ENCODE measurements around the gene TCP11L1.
"Not testable (repeated sequence)": the region's sequence is repeated elsewhere in the genome, so short reads cannot be mapped to it uniquely, and the experiment has no call there.

Gene TCP11L1

DNA sequence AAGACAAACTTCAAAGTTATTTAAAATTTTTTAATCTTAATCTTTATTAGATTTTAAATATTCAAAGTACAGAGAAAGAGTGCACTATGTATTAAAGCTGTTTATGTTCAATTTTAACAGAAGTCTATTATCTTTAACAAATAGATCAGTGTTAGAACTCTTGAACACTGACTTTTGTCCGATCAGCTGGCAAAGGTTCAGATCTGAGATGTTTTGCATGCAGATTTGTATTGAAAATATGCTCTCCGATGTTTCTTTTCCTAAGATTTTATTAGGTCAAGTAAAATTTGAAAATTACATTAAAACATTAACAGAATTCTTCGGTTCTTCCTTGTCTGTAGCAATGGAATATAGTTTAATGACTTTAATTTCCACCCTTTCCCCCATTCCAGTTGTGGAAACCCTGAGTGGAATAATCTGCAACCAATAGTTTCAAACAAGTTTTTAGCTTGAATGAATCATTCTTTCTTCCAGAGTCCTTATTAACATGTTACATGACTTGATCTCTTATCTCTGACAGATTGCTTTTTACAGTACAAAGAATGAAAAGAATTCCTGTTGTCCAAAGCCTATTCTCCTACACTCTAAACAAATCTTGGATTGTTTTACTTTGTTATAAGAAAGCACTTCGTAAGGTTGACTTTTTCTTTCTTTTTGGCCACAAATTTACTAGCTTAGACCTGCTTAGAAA, 11.4 kb upstream of the TCP11L1 start:
- no peak overlapping the region for H3K4me3 ChIP-seq (ENCODE audit: low read depth, low read length)
- TF ChIP-seq, protein P1, sequence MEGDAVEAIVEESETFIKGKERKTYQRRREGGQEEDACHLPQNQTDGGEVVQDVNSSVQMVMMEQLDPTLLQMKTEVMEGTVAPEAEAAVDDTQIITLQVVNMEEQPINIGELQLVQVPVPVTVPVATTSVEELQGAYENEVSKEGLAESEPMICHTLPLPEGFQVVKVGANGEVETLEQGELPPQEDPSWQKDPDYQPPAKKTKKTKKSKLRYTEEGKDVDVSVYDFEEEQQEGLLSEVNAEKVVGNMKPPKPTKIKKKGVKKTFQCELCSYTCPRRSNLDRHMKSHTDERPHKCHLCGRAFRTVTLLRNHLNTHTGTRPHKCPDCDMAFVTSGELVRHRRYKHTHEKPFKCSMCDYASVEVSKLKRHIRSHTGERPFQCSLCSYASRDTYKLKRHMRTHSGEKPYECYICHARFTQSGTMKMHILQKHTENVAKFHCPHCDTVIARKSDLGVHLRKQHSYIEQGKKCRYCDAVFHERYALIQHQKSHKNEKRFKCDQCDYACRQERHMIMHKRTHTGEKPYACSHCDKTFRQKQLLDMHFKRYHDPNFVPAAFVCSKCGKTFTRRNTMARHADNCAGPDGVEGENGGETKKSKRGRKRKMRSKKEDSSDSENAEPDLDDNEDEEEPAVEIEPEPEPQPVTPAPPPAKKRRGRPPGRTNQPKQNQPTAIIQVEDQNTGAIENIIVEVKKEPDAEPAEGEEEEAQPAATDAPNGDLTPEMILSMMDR (conservative IDR thresholded peaks at IDR 0.05; ENCODE audit: low read depth, low read length), result no peak
- DNase-seq (ENCODE audit: low read depth), result peak; percentile 46

DNA sequence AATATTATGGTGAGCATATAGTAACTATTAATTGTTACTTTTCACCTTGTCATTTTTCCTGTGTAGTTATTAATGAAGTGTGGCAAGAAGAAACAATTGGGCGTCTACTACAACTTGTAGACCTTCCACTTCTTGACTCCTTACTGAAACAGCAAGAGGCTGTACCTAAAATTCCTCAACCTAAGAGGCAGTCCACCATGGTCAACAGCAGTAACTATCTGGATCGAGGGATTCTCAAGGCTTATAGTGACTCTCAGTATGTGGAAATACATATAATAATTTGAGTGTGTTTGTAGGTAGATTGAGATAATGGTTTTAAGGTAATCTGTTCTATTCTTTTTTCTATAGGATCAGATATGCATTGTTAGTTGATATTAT, 10.8 kb upstream of the TCP11L1 start:
- TF ChIP-seq, protein P1 (conservative IDR thresholded peaks at IDR 0.05; ENCODE audit: low read depth, low read length), result no peak
- H3K4me3 ChIP-seq (ENCODE audit: low read depth, low read length), result no peak overlapping the region
- no peak for DNase-seq (ENCODE audit: low read depth)

DNA sequence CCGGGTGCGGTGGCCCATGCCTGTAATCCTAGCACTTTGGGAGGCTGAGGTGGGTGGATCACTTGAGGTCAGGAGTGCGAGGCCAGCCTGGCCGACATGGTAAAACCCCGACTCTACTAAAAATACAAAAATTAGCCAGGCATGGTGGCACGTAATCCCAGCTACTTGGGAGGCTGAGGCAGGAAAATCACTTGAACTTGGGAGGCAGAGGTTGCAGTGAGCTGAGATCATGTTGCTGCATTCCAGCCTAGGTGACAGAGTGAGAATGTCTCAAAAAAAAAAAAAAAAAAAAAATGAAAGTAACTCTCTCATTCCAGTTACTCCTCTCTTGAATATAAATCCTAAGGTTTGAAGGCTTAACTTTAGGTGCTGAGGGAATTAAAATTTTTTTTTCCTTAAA, 10.2 kb upstream of the TCP11L1 start:
- DNase-seq (ENCODE audit: low read depth), result not testable (repeated sequence)

DNA sequence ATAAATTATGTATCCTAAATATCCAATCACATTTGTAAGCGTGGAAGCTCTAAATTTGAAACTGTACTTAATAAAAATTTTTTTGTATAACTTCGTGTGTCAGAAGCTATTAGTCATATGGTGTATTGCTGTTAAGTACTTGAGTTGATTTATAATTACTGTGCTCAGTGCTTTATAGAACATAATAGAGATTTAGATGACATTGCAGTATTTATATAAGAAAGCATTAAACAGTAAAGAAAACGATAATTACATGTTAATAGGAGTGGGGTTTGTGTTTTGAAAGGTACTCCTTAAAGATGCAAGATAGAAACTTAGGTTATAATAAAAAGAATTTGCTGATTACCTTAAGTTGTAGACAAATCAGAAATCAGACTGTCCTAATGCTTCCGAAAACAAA, 5.9 kb upstream of the TCP11L1 start:
- no peak overlapping the region for H3K4me3 ChIP-seq (ENCODE audit: low read depth, low read length)
- TF ChIP-seq, protein P1 (conservative IDR thresholded peaks at IDR 0.05; ENCODE audit: low read depth, low read length), result no peak
- DNase-seq (ENCODE audit: low read depth), result no peak

More for the DNA sequence above, 10.2 kb upstream of the TCP11L1 start:
- H3K4me3 ChIP-seq (ENCODE audit: low read depth, low read length), result not testable (repeated sequence)

DNA sequence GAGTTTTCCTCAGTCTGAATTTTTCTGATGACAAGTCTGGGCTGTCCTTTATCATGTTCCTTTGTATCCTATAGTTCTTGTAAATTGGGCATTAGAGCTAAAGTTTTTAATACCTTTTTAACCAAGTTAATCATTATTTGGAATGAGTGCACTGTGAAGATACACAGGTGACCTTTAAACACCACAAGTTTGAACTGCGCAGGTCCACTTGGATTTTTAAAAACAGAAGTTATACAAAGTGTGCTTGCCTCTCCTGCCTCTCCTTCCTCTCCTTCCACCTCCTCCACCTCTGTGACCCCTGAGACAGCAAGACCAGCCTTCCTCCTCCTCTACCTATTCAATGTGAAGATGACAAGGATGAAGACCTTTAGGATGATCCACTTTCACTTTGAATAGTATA, 4.4 kb upstream of the TCP11L1 start:
- TF ChIP-seq, protein P1 (conservative IDR thresholded peaks at IDR 0.05; ENCODE audit: low read depth, low read length), result no peak
- DNase-seq (ENCODE audit: low read depth), result no peak
- H3K4me3 ChIP-seq (ENCODE audit: low read depth, low read length), result no peak overlapping the region

DNA sequence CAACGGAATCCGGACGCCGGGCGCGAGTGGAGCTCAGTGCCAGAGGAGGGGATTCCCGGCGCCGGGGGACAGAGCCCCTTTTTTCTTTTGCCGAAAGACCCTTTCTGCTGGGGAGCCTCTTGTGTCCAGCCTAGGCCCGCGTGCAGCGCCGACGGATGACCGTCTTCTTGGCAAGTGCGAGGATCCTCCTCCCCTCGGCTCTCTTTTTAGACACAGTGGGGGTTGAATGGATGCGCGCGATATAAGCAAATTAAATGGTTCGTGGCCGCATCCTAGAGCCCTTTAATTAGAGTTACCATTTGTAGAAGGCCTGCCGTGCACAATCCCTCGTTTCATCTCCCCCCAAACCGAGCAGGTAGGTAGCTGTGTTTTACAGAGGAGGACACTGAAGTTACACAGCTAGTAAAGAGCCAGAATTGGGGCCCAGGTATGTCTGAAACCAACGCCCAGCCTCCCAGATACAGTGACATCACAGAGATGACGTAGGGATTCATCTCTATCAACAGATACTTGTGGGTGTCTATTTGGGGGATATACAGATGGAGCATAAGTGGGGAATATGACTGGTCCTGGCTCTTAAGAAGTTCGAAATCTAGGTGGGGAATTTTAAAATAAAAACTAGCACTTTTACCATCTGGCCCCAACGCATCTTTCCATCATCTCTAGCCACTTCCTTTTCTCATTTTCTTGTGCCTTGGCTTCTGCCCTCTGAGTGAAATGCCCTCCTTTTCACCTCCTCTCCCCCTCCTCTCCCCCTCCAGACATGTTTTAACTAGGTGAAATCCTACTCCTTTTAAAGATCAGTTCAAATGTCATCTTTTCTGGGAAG, 875 bp downstream of the TCP11L1 start:
- TF ChIP-seq, protein P1 (conservative IDR thresholded peaks at IDR 0.05; ENCODE audit: low read depth, low read length), result no peak
- DNase-seq (ENCODE audit: low read depth), result peak; percentile 35
- peak overlapping the region; percentile 90 for H3K4me3 ChIP-seq (ENCODE audit: low read depth, low read length)

DNA sequence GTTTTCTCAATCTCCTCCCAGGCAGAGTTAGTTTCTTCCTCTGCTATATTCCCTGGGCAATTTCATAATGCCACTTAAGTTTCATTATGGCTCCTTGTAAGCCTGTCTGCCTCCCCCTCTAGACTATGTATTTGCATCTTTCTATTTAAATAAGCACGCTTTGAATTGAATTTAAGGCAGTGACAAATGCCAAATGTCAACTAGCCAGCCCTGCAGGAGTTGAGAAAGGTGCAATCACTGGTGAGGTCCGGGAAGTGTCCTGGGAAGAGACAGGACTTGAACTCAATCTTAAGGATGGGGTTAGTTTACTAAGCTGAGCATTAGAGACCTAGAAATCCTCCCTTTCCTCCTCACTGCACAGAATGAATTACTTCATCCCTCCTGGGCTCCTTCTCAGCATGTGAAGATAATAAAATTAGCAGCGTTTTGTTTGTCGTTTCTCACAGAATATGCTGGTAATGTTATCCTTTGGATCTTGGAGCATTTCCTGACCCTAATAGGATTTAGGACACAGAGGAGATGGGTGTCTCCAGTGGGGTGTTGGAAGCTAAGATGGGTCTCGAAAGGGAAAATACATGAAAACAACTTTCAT, 1.6 kb downstream of the TCP11L1 start:
- TF ChIP-seq, protein P1 (conservative IDR thresholded peaks at IDR 0.05; ENCODE audit: low read depth, low read length), result no peak
- DNase-seq (ENCODE audit: low read depth), result no peak
- peak overlapping the region; percentile 90 for H3K4me3 ChIP-seq (ENCODE audit: low read depth, low read length)
